GM10266 (cell line): ENCODE results near the gene MAPK7.
"Not testable (repeated sequence)": the region's sequence is repeated elsewhere in the genome, so short reads cannot be mapped to it uniquely, and the experiment has no call there.

Source experiments
- DNase-seq: peaks from one replicate; pipeline ENCODE4 v3.0.0; 2012; ENCODE audit errors: extremely low spot score
- TF ChIP-seq, protein P1 (sequence below): IDR thresholded peaks from 2 replicates; pipeline ENCODE4 v1.5.1; 2012; ENCODE audit warnings: mild to moderate bottlenecking, low read depth; ENCODE audit not compliant: control insufficient read depth, insufficient read depth; ENCODE audit errors: missing control alignments

The MAPK7 gene

DNA sequence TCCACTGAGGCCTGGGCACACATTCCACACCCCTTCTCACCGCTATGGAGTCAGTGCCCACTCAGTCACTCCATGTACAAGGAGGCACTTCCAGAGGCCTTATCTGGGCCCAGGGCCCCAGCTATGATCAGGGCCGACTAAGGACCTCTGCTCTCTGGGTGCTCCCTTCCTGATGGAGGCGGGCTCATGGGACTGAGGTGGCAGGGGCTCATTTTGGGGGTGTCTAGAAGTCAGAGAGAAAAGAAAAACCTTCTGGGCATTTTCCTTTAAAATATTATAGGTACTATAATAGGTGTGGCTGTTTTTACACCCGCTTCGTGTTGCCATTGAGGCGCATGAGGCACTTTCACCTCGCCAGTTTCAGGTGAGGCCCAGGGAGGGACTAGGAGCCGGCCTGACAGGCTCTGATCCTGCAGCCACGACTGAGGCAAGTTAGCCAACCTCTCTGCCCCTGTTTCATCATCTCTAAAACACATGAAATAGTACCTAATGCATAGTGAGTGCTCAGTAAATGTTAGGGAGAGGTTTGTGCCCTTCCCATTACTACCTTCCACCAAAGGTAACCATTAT lies 30.1 kb upstream of the MAPK7 start:
- DNase-seq, result no peak

DNA sequence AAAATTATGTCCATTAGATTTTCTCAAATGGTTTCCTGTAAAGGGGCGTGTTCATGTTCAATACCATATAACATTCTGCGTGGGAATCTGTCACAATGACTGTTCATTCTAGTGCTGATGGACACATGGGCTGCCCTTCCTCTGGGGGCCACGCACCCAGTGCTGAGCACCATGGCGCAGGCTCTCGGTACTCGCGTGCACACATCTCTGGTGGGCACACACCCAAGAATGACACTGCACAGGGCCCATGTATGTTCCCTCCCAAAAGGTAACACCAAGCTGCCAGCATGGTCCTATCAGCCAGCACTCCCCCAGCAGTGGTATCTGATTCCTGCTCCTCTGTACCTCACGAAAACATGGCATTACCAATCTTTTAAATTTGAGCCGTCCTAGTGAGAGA lies 29.5 kb upstream of the MAPK7 start:
- no peak for DNase-seq
- TF ChIP-seq, protein P1, sequence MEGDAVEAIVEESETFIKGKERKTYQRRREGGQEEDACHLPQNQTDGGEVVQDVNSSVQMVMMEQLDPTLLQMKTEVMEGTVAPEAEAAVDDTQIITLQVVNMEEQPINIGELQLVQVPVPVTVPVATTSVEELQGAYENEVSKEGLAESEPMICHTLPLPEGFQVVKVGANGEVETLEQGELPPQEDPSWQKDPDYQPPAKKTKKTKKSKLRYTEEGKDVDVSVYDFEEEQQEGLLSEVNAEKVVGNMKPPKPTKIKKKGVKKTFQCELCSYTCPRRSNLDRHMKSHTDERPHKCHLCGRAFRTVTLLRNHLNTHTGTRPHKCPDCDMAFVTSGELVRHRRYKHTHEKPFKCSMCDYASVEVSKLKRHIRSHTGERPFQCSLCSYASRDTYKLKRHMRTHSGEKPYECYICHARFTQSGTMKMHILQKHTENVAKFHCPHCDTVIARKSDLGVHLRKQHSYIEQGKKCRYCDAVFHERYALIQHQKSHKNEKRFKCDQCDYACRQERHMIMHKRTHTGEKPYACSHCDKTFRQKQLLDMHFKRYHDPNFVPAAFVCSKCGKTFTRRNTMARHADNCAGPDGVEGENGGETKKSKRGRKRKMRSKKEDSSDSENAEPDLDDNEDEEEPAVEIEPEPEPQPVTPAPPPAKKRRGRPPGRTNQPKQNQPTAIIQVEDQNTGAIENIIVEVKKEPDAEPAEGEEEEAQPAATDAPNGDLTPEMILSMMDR, result no peak

More for the DNA sequence above, 30.1 kb upstream of the MAPK7 start:
- TF ChIP-seq, protein P1, result no peak

DNA sequence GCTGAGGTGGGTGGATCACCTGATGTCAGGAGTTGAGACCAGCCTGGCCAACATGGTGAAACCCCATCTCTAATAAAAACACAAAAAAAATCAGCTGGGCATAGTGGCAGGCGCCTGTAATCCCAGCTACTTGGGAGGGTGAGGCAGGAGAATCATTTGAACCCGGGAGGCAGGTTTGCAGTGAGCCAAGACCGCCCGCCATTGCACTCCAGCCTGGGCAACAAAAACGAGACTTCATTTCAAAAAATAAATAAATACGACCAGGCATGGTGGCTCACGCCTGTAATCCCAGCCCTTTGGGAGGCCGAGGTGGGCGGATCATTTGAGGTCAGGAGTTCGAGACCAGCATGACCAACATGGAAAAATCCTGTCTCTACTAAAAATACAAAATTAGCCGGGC lies 24.9 kb upstream of the MAPK7 start:
- not testable (repeated sequence) for DNase-seq

DNA sequence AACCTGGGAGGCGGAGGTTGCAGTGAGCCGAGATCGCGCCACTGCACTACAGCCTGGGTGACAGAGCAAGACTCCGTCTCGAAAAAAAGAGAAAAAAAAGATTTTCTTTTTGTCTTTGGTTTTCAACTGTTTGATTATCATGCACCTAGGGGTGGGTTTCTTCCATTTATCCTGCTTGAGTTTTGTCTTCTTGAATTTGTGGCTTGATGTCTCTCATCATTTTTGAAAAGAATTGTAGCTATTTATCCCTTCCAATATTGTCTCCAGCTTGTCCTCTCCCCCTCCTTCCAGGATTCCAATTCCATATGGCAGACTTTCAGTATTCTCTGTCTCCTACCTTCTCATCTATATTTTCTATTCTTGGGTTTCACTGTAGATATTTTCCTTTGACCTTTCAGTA lies 23.6 kb upstream of the MAPK7 start:
- TF ChIP-seq, protein P1, result no peak
- DNase-seq, result no peak

DNA sequence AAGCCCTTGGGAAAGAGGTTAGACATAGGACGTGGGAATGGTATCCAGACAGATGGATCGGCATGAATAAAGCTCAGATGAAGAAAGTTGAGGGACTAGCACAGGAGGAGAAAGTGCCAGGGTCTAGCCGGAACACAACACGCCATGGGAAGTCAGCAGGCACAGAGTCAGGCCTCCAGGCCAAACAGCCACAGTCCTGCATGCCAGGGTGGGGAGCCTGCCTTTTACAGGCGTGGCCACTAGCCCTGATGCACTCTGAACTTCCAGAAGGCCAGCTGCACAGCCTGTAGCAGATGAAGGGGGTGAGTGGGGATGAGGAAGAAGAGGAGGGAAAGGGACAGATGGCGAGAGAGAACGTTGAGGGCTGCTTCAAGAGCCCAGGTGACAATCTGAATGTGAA lies 20.9 kb upstream of the MAPK7 start:
- DNase-seq, result no peak
- TF ChIP-seq, protein P1, result no peak

DNA sequence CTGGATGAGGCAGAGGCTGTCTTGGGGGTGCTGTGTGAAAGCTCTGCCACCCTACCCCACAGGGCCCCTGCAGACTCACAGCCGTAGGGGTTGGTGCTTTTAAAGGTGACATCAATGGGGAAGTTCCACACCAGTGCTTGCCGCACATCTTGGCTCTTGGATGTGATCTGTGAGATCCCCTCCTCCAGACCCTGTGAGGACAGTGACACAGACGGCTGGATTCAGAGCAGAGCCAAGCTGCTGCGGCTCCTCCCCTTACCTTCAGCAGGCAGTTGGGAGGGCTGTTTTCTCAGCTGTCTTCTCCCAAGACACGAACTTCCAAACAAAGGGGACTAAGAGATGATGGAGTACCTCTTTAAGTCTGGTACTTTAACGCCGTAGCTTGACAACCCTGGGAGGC lies 20.5 kb upstream of the MAPK7 start:
- TF ChIP-seq, protein P1, result no peak
- DNase-seq, result no peak

DNA sequence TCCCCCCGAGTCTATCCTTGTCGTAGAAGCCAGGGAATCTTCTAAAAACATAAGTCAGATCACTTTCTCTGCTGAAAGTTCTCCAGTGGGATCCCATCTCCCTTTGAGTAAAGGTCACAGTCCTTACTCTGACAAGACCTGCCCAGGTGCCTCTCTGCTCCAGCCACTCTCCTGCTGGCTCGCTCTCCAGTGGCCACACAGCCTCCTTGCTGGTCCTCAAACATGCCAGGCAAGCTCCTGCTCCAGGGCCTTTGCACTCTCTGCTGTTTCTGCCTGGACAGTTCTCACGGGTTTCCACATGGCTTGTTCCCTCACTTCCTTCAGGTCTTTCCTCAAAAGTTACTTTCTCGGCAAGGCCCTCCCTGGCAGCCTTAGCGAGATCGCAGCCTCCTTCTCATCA lies 19.1 kb upstream of the MAPK7 start:
- TF ChIP-seq, protein P1, result no peak
- no peak for DNase-seq

DNA sequence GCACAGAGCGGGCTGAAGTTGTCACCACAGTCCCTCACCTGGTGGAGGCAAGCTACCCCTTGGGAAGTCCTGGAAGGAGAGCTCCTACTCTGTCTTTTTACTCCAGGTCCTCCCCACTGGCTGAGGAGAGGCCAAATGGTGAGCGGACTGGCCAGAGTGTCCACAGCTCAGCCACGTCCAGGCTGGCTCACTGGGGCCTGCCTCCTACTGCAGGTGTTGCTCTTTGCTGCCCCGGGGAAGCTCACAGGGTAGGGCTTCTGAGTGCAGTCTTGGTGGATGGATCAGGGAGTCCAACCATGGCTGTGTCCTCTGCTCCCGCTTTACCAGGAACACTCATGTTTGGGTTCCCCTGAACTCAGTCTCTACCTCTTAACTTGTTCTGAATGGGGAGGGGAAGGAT lies 18.4 kb upstream of the MAPK7 start:
- TF ChIP-seq, protein P1, result no peak

More for the DNA sequence above, 18.4 kb upstream of the MAPK7 start:
- DNase-seq, result no peak
